HepG2 (cell line): Measurements from ENCODE around the gene VAPA. TPM values are rescaled to one million over a fixed set of nuclear protein-coding genes. Genes with fewer than 3 reads are reported as not detected.

ENCODE experiments used
- ATAC-seq: fragments of 200-7000 bp; cut with Tn5 transposase; 3 replicates; pipeline ENCODE4 v1.9.1; 2020; ENCODE audit warnings: mild to moderate bottlenecking, moderate library complexity
- BruUV-seq: library from RNA; stranded (reverse); fragments of 400-500 nt; replicated peaks from 2 replicates; lab custom pipeline; 2021; lab: Mats Ljungman, UMichigan
- CTCF ChIA-PET: fragments of 300-600 bp; formaldehyde crosslinking; extraction: SDS; loops from one replicate; lab custom pipeline; 2021; ENCODE audit warnings: low total read pairs, inconsistent platforms, low intra/inter-chr PET ratio; lab: Yijun Ruan, JAX
- POLR2A ChIA-PET: fragments of 350-600 bp; sonication (Branson Sonifier 250); formaldehyde crosslinking; loops from one replicate; lab custom pipeline; 2020; ENCODE audit warnings: antibody characterized with exemption, inconsistent platforms; lab: Yijun Ruan, JAX
- DNase-seq: peaks from one replicate; pipeline ENCODE4 v3.0.0-alpha.2; 2015; ENCODE audit warnings: low spot score
- FAIRE-seq: peaks from 3 replicates; lab custom pipeline; 2011; peaks lifted over from hg19 to GRCh38; lab: Jason Lieb, UNC
- H2AFZ ChIP-seq: one replicate; pipeline ENCODE4 v1.6.1; 2011; ENCODE audit warnings: low read length, inconsistent platforms
- H3K27ac ChIP-seq: fragments of 300-600 bp; 3 replicates; pipeline ENCODE4 v1.8.0; 2011; ENCODE audit warnings: mixed run types, mild to moderate bottlenecking, mixed read lengths, low read length, inconsistent platforms; ENCODE audit not compliant: insufficient read depth; ENCODE audit errors: extremely low read length
- H3K27me3 ChIP-seq, 2 experiments: fragments of 200-600 bp in 1 of 2; 2 replicates in 1 of 2; 3 replicates in 1 of 2; pipeline versions ENCODE4 v1.6.0 to v1.8.0; 2011; ENCODE audit warnings: low read length in 2 of 2, mild to moderate bottlenecking in 2 of 2, moderate library complexity in 2 of 2, inconsistent platforms in 1 of 2; ENCODE audit not compliant: insufficient read depth in 2 of 2, control insufficient read depth in 1 of 2
- H3K36me3 ChIP-seq, 2 experiments: fragments of 200-600 bp in 1 of 2; replicated peaks in 1 of 2; 2 replicates in 1 of 2; 3 replicates in 1 of 2; pipeline versions ENCODE4 v1.5.1 to v1.8.0; 2011; ENCODE audit warnings: low read length in 2 of 2, inconsistent platforms in 1 of 2; ENCODE audit not compliant: insufficient read depth in 2 of 2, control insufficient read depth in 1 of 2
- H3K4me1 ChIP-seq: 2 replicates; pipeline ENCODE4 v1.5.1; 2012; ENCODE audit warnings: low read length, inconsistent platforms; ENCODE audit not compliant: insufficient read depth
- H3K4me2 ChIP-seq: 2 replicates; pipeline ENCODE4 v1.6.0; 2011; ENCODE audit warnings: low read depth, low read length, inconsistent platforms
- H3K4me3 ChIP-seq, 3 experiments: fragments of 200-600 bp in 1 of 3; sonication (generic), shearing (Covaris generic) in 1 of 3; replicated peaks in 1 of 3; 2 replicates each; pipeline ENCODE4 v1.5.1; 2011 to 2016; ENCODE audit warnings: low read length in 3 of 3, inconsistent platforms in 2 of 3, low read depth in 2 of 3, mild to moderate bottlenecking in 2 of 3, control low read depth in 1 of 3, mixed read lengths in 1 of 3; ENCODE audit not compliant: insufficient read depth in 1 of 3
- H3K79me2 ChIP-seq: one replicate; pipeline ENCODE4 v1.6.1; 2011; ENCODE audit warnings: low read length, inconsistent platforms; ENCODE audit not compliant: insufficient read depth
- H3K9ac ChIP-seq: 2 replicates; pipeline ENCODE4 v1.6.0; 2011; ENCODE audit warnings: mild to moderate bottlenecking, low read depth, low read length, inconsistent platforms; ENCODE audit not compliant: insufficient read depth
- H3K9me3 ChIP-seq: 2 replicates; pipeline ENCODE4 v1.5.1; 2012; ENCODE audit warnings: mild to moderate bottlenecking, low read length
- H4K20me1 ChIP-seq: 2 replicates; pipeline ENCODE4 v1.6.0; 2011; ENCODE audit warnings: inconsistent platforms, mild to moderate bottlenecking, low read length, moderate library complexity; ENCODE audit not compliant: insufficient read depth
- PAF1 ChIP-seq: IDR thresholded peaks from 2 replicates; pipeline ENCODE4 v1.6.1; 2016; ENCODE audit warnings: missing genetic modification reagents, missing compliant biosample characterization
- POLR2G ChIP-seq: fragments of 200-400 bp; formaldehyde crosslinking; IDR thresholded peaks from 2 replicates; pipeline ENCODE4 v1.6.1; 2018; ENCODE audit warnings: mild to moderate bottlenecking, low read depth, low read length, moderate library complexity
- ZFP1 ChIP-seq: IDR thresholded peaks from 2 replicates; pipeline ENCODE4 v1.6.1; 2016
- ZNF367 ChIP-seq: sonication (generic); formaldehyde crosslinking; IDR thresholded peaks from 2 replicates; pipeline ENCODE4 v1.4.0; 2020; ENCODE audit warnings: missing genetic modification reagents, borderline replicate concordance
- WGBS: methylation state at CpG from one replicate; pipeline ENCODE4 v1.1.6; 2017; ENCODE audit warnings: low lambda C conversion rate; 5-methylcytosine and 5-hydroxymethylcytosine counted together
- in situ Hi-C: cut with HindIII; loops from 2 replicates; pipeline ENCODE4 v1.10.0; 2017; ENCODE audit warnings: low pct_unique_long_range_greater_than_20kb; ENCODE audit not compliant: extremely low pct_ligation_motif_present
- intact Hi-C: fragments of 100-400 bp; cut with micrococcal nuclease; formaldehyde crosslinking; loops from one replicate; pipeline ENCODE4 v1.10.0; 2022; ENCODE audit not compliant: unreplicated experiment
- polyA plus RNA-seq, 8 experiments: library from polyadenylated mRNA; depleted of rRNA in 3 of 8; stranded (reverse) in 7 of 8; unstranded in 1 of 8; fragments of >200 nt; fragmentation: Illumina TruSeq in 4 of 8; extraction: Trizol in 4 of 8; gene quantifications; 2 replicates each; pipeline versions ENCODE4 v1.2.1 to v1.2.3, GENCODE V29; 2011 to 2016; ENCODE audit warnings: low read depth in 4 of 8, missing spikeins in 1 of 8, mixed read lengths in 1 of 8; ENCODE audit not compliant: insufficient read depth in 1 of 8
- total RNA-seq, 5 experiments: library from RNA; depleted of rRNA; stranded (reverse); fragments of >200 nt; fragmentation: Illumina TruSeq; extraction: Trizol; gene quantifications; 2 replicates each; pipeline ENCODE4 v1.2.3, GENCODE V29; 2016; ENCODE audit warnings: low read depth in 1 of 5
- TF ChIP-seq, protein P1 (sequence below): sonication (generic); formaldehyde crosslinking; IDR thresholded peaks from 2 replicates; pipeline ENCODE4 v1.5.1; 2020; ENCODE audit warnings: missing genetic modification reagents, mild to moderate bottlenecking, borderline replicate concordance

The VAPA gene
- total and polyA plus RNA-seq, 2 of the 13 experiments (the other 11 are each of a cell fraction or from before 2014, with no cell fraction given) = 167 to 294 TPM

DNA sequence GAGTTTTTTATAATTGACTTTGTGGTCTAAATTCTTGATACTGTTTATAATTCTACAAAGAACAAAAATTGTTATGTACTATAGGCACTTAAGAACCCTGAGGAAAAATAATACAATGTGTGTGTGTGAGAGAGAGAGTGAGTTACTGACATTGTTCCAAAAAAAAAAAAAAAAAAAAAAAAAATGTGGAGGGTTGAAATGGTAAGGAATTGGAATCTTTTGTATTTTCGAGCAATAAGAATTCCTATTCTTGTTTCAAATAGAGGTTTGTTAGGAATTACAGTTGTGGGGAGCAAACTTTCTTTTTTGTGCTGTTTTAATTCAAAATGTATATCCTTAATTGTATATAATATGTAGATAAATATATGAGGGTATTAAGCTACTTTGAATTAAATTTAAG lies 45.7 kb downstream of the VAPA start (continued):
- no peak for TF ChIP-seq ZNF367 (CRISPR knock-in tag)

- in situ Hi-C loops = no loop called here
- H3K4me3 ChIP-seq = no peak overlapping the region
- no TSS peak for BruUV-seq
- no peak overlapping the region for H3K27ac ChIP-seq
- no peaks in the 10 kb centered on the region for H3K27me3 ChIP-seq
- H3K79me2 ChIP-seq = no peaks in the 10 kb centered on the region
- H3K9me3 ChIP-seq = no peaks in the 10 kb centered on the region
- DNase-seq (no peak), FAIRE-seq (no peak), ATAC-seq (no peak)
- no peak overlapping the region for H2AFZ ChIP-seq
- no peak overlapping the region for H3K9ac ChIP-seq
- no peaks in the 10 kb centered on the region for H4K20me1 ChIP-seq
- WGBS = 92% methylated on average over 7 of the region's 7 CpGs
- no peak overlapping the region for H3K4me2 ChIP-seq
- intact Hi-C loops = no loop called here
- TF ChIP-seq ZFP1 (CRISPR knock-in tag) (no peak), POLR2G (0 out of 2 replicates have a peak, but pooled peaks have one; percentile 5), PAF1 (CRISPR knock-in tag) (0 out of 2 replicates have a peak, but pooled peaks have one; percentile 67)
- TF ChIP-seq, protein P1, sequence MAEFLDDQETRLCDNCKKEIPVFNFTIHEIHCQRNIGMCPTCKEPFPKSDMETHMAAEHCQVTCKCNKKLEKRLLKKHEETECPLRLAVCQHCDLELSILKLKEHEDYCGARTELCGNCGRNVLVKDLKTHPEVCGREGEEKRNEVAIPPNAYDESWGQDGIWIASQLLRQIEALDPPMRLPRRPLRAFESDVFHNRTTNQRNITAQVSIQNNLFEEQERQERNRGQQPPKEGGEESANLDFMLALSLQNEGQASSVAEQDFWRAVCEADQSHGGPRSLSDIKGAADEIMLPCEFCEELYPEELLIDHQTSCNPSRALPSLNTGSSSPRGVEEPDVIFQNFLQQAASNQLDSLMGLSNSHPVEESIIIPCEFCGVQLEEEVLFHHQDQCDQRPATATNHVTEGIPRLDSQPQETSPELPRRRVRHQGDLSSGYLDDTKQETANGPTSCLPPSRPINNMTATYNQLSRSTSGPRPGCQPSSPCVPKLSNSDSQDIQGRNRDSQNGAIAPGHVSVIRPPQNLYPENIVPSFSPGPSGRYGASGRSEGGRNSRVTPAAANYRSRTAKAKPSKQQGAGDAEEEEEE (CRISPR knock-in tag) = no peak
- TF ChIP-seq, all 625 proteins: peak for 2
- Histone ChIP-seq H3K36me3 (no peaks in the 10 kb centered on the region; a peak in 1 of 5 replicates), H3K4me1 (peaks cover 11% of the 10 kb centered on the region)
- POLR2A ChIA-PET = no interaction called here
- CTCF ChIA-PET = no interaction called here
Measured at GRCh38 chr18:9960258-9960904, 46.6 kb downstream of the VAPA start.
